Stimulated activated CD4-positive, alpha-beta T cell treated with anti-CD3 and anti-CD28 coated beads, Interleukin-15, amount 100 ng/mL, for 24 hours (primary cell): ENCODE measurements around the gene RAB4A.
A peak's percentile ranks its signal among the peaks of the same experiment; 100 is the strongest.

Experiments used
- DNase-seq: peaks from one replicate; pipeline ENCODE4 v3.0.0-alpha.2; 2020

Gene RAB4A

GRCh38 chr1:229247871-229248270 lies 23.0 kb upstream of the RAB4A start:
- DNase-seq = no peak

- DNase-seq = no peak
These were observed 21.8 kb upstream of the RAB4A start for GRCh38 chr1:229248821-229249817.

- DNase-seq = no peak
These were observed 20.9 kb upstream of the RAB4A start for GRCh38 chr1:229249854-229250644.

- no peak for DNase-seq
These were observed 19.7 kb upstream of the RAB4A start for GRCh38 chr1:229251185-229251584.

- DNase-seq = no peak
These were observed 18.5 kb upstream of the RAB4A start for GRCh38 chr1:229252228-229252984.

GRCh38 chr1:229253151-229253974 lies 17.5 kb upstream of the RAB4A start:
- peak; percentile 30 for DNase-seq

- DNase-seq = peak; percentile 9
These were observed 15.9 kb upstream of the RAB4A start for GRCh38 chr1:229254910-229255541.

- peak; percentile 72 for DNase-seq
These were observed 12.7 kb upstream of the RAB4A start for GRCh38 chr1:229258031-229258756.

- DNase-seq = no peak
These were observed 12.2 kb upstream of the RAB4A start for GRCh38 chr1:229258757-229259060.

- DNase-seq = no peak
These were observed 10.6 kb upstream of the RAB4A start for GRCh38 chr1:229260297-229260696.

GRCh38 chr1:229262239-229262638 lies 8.7 kb upstream of the RAB4A start:
- DNase-seq = no peak

GRCh38 chr1:229263254-229263653 lies 7.7 kb upstream of the RAB4A start:
- no peak for DNase-seq

- DNase-seq = no peak
These were observed 6.8 kb upstream of the RAB4A start for GRCh38 chr1:229264068-229264467.

GRCh38 chr1:229264487-229264886 lies 6.4 kb upstream of the RAB4A start:
- no peak for DNase-seq

- no peak for DNase-seq
These were observed 4.6 kb upstream of the RAB4A start for GRCh38 chr1:229266274-229266673.

- no peak for DNase-seq
These were observed 3.9 kb upstream of the RAB4A start for GRCh38 chr1:229266832-229267500.

GRCh38 chr1:229268505-229268904 lies 2.4 kb upstream of the RAB4A start:
- no peak for DNase-seq

- DNase-seq = peak; percentile 52
These were observed 693 bp downstream of the RAB4A start for GRCh38 chr1:229271448-229272159.
